ENCODE results near the gene BDNF. TPM values are rescaled to one million over a fixed set of nuclear protein-coding genes. Genes with fewer than 3 reads are reported as not detected.

Gene BDNF
- total and polyA plus RNA-seq, 2 of the 8 experiments (the other 6 are each of a cell fraction or from before 2014, with no cell fraction given), result 2.4 to 5.4 TPM

- TF ChIP-seq, protein P1, sequence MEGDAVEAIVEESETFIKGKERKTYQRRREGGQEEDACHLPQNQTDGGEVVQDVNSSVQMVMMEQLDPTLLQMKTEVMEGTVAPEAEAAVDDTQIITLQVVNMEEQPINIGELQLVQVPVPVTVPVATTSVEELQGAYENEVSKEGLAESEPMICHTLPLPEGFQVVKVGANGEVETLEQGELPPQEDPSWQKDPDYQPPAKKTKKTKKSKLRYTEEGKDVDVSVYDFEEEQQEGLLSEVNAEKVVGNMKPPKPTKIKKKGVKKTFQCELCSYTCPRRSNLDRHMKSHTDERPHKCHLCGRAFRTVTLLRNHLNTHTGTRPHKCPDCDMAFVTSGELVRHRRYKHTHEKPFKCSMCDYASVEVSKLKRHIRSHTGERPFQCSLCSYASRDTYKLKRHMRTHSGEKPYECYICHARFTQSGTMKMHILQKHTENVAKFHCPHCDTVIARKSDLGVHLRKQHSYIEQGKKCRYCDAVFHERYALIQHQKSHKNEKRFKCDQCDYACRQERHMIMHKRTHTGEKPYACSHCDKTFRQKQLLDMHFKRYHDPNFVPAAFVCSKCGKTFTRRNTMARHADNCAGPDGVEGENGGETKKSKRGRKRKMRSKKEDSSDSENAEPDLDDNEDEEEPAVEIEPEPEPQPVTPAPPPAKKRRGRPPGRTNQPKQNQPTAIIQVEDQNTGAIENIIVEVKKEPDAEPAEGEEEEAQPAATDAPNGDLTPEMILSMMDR (IDR thresholded peaks at IDR 0.05; ENCODE audit: control extremely low read depth in 1 of 3, insufficient read depth in 1 of 3, low read depth in 1 of 3, low read length in 3 of 3), result no peak
- TF ChIP-seq SRF (IDR thresholded peaks at IDR 0.05; ENCODE audit: low read depth, low read length), result no peak
- TF ChIP-seq TAF1 (IDR thresholded peaks at IDR 0.05; ENCODE audit: low read depth, low read length), result no peak
Measured at GRCh38 chr11:27707676-27708075, 7.4 kb upstream of the BDNF start.

More at GRCh38 chr11:27707676-27708075, 7.4 kb upstream of the BDNF start:
- WGBS, 2 experiments (ENCODE audit: extremely low coverage in 1 of 2, insufficient coverage in 1 of 2, insufficient read length in 1 of 2, insufficient replicate concordance in 2 of 2, low coverage in 1 of 2, low lambda C conversion rate in 2 of 2, missing lambda C conversion rate in 1 of 2), result 90% methylated on average over 3 of the region's 3 CpGs; no CpG with 5 or more reads in 1 of the 2 experiments
- Histone ChIP-seq H2BK20ac (ENCODE audit: low read length) (no peak overlapping the region), H3K4me3 (ENCODE audit: extremely low read depth in 1 of 4, insufficient read depth in 2 of 4, low read depth in 3 of 4, low read length in 4 of 4) (no peak overlapping the region), H2BK15ac (ENCODE audit: low read length) (no peak overlapping the region), H2AK5ac (ENCODE audit: low read depth, low read length) (no peak overlapping the region), H4K20me1 (replicated peaks in 1 of 2; ENCODE audit: control insufficient read depth in 1 of 2, insufficient read depth in 2 of 2, low read length in 2 of 2) (no peaks in the 10 kb centered on the region), H3K4me1 (replicated peaks in 1 of 4; ENCODE audit: control insufficient read depth in 3 of 4, insufficient read depth in 4 of 4, low read length in 3 of 4) (peaks cover 0 to 4% (median 0%) of the 10 kb centered on the region in 4 experiments; a peak in 3 of 7 replicates), H3K56ac (replicated peaks; ENCODE audit: insufficient read length, low read depth, low read length) (no peak overlapping the region), H3K23ac (ENCODE audit: insufficient read length) (no peak overlapping the region), H2AFZ (ENCODE audit: low read length) (no peak overlapping the region), H3K9me3 (ENCODE audit: insufficient read depth in 2 of 2, low read depth in 1 of 2, low read length in 1 of 2) (no peaks in the 10 kb centered on the region), H2BK120ac (replicated peaks; ENCODE audit: low read depth, low read length) (no peak overlapping the region), H3K23me2 (ENCODE audit: low read depth, low read length) (no peaks in the 10 kb centered on the region), H3K27me3 (replicated peaks in 1 of 4; ENCODE audit: control insufficient read depth in 3 of 4, extremely low read depth in 1 of 4, insufficient read depth in 3 of 4, low read length in 3 of 4) (peaks cover 0 to 4% (median 3%) of the 10 kb centered on the region in 4 experiments; a peak in 3 of 7 replicates), H3K36me3 (ENCODE audit: control insufficient read depth in 2 of 4, insufficient read depth in 4 of 4, low read length in 3 of 4) (no peaks in the 10 kb centered on the region), H4K8ac (ENCODE audit: extremely low read depth, insufficient read depth, low read length) (no peak overlapping the region), H4K91ac (replicated peaks; ENCODE audit: insufficient read length, low read length) (no peak overlapping the region), H3K4ac (replicated peaks; ENCODE audit: insufficient read length, low read depth, low read length) (no peak overlapping the region), H3K79me2 (ENCODE audit: control insufficient read depth in 1 of 2, insufficient read depth in 2 of 2, low read length in 2 of 2) (no peaks in the 10 kb centered on the region), H3K18ac (ENCODE audit: extremely low read depth, low read length) (no peak overlapping the region), H3K27ac (ENCODE audit: low read depth, low read length) (no peak overlapping the region), H4K5ac (ENCODE audit: insufficient read length, low read depth, low read length) (no peak overlapping the region), H3K14ac (ENCODE audit: insufficient read length) (no peak overlapping the region), H3K4me2 (ENCODE audit: insufficient read depth in 1 of 2, low read depth in 2 of 2, low read length in 2 of 2) (no peak overlapping the region), H2BK5ac (ENCODE audit: low read depth, low read length) (no peak overlapping the region), H3K9ac (replicated peaks in 1 of 4; ENCODE audit: extremely low read depth in 1 of 4, low read depth in 3 of 4, low read length in 3 of 4) (no peak overlapping the region), H2BK12ac (ENCODE audit: low read depth, low read length) (no peak overlapping the region), H3K79me1 (ENCODE audit: low read depth, low read length) (no peaks in the 10 kb centered on the region)
- CTCF ChIA-PET (ENCODE audit: partially characterized antibody), result interaction anchor here (2.7 kb wide), 1 partner anchor 8 kb away, joined by 9 read pairs; no protein-coding TSS in a partner anchor
- no peak for DNase-seq (ENCODE audit: low read depth in 1 of 2, low spot score in 2 of 2)
- FAIRE-seq, result no peak
- POLR2A ChIA-PET (ENCODE audit: partially characterized antibody), result no interaction called here
